Activated CD4-positive, alpha-beta T cell treated with anti-CD3 and anti-CD28 coated beads, Interleukin-2, amount 50 U/mL, for 16 hours (primary cell): ENCODE data around the gene COMT.
A peak's percentile ranks its signal among the peaks of the same experiment; 100 is the strongest.
"Not testable (repeated sequence)": the region's sequence is repeated elsewhere in the genome, so short reads cannot be mapped to it uniquely, and the experiment has no call there.

Source experiments
- DNase-seq: peaks from one replicate; pipeline ENCODE4 v3.0.0-alpha.2; 2020

Gene COMT

DNA sequence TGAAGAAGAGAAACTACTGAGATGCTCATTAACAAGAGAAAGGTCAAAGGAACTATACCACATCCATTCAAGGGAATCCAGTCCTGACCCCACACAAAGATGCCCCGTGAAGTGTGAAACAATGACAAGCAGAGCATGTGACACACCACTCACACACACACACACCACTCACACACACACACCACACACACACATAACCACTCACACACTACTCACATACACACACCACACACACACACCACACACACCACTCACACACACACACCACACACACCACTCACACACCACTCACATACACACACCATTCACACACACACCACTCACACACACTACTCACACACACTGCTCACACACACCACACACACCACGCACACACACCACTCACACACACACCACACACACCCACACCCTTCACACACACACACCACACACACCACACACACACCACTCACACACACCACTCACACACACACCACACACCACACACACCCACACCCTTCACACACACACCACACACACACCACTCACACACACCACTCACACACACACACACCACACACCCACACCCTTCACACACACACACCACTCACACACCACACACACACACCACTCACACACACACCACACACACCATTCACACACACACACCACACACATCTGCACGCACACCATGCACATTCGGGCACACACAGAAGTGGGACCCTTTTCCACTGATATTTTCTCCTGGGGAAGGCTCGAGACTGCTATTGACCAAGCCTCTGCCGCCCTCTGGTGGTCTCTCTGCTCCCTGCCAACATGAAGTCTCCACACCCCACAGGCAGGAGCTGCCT lies 32.0 kb upstream of the COMT start:
- peak; percentile 80 for DNase-seq

DNA sequence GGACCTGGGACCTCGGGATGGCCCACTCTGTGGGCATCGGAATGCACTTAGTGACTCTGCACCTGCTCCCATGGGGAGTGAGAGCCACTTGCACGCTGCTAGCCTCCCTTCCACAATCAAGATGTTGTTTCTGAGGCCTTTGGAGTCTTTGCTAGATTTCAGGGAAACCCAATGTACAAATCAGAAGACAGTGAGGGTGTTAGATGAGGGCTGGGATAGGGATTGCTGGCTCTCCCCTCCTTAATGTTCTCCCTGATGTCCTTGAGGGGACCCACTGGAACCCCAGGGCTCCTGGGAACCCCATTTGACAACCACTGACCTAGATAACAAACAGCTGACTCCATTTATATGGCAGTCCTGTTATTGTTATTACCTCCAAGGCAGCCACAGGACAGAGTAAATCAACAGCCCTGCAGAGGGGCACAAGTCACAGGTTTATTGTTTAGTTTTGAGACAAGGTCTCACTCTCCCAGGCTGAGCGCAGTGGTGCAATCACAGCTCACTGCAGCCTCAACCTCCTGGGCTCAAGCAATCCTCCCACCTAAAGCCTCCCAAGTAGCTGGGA lies 31.3 kb upstream of the COMT start:
- no peak for DNase-seq

- no peak for DNase-seq
These were observed 29.9 kb upstream of the COMT start for GRCh38 chr22:19911540-19912270.

- no peak for DNase-seq
These were observed 29.1 kb upstream of the COMT start for GRCh38 chr22:19912271-19912999.

DNA sequence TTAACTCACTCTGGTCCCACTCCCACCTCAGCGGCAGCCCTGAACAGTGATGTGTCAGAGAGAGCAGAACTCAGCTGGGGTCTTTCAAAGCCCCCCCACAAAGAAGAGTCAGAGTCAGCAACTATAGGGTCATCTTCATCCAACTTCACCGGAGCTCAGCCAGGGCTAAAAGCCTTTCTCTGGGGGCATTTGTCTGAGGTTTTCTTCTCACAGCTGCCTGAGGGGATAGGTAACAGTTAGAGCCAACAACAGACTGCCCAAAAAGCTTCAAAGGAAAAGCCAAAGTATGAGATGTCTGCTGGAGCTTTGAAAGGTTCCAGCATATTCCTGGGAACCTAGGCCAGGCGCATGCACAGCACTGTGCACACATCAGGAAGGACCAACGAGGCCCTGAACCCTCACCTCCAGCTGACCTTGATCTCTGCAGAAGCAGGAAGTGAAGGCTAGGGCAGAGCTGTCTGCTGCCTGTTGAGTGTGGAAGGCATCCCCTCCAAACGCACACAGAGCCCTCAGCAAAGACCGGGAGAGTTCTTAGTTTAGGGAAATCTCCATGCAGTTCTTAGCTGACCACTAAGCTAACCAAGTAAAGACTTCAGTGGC lies 28.1 kb upstream of the COMT start:
- no peak for DNase-seq

DNA sequence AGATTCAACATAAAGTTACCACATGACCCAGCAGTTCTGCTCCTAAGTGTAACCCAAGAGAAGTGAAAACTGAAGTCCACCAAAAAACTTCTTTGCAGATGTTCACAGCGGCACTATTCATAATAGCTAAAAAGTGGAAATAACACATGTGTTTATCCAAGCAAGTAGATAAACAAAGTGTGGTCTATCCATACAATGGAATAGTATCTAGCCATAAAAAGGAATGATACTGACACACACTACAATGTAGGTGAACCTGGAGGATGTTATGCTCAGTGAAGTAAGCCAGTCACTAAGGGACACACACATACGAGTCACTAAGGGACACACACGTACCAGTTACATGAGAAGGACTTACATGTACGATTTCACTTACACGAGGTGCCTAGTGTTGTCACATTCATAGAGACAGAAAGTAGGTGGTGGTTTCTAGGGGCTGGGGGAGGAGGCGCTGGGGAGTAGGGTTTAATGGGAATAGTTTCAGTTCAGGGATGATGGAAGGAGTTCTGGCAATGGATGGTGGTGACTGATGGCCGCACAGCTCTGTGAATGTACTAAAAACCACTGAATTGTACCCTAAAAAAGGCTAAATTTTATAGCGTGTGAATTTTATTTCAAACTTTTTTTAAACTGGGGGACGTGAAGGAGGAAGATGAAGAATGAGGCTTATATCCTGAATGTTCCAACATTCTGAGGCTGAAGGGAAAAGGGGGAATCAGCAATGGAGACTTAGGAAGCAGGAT lies 27.2 kb upstream of the COMT start:
- DNase-seq: no peak

GRCh38 chr22:19915287-19915954 lies 26.2 kb upstream of the COMT start:
- no peak for DNase-seq

GRCh38 chr22:19916006-19916405 lies 25.6 kb upstream of the COMT start:
- DNase-seq: no peak

DNA sequence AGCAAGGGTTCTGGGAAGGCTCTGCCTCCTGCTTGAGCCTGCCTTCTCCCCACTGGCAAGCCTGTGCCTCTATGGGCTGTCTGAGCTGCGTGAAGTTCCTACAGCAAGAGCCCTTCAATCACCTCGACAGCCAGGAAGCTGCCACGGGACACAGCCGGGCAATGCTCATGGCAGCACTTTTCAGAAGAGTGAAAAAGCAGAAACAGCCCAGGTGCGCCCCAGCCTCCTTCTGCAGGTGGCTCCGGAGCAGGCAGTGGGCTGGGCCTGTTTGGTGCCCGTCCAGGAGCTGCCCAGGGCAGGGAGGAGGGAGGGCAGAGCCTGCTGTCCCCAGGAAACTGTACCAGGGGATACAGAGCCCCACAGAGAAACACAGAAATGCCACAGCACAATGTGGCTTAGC lies 24.6 kb upstream of the COMT start:
- DNase-seq: no peak

GRCh38 chr22:19917389-19918138 lies 24.0 kb upstream of the COMT start:
- no peak for DNase-seq

- DNase-seq: no peak
These were observed 23.1 kb upstream of the COMT start for GRCh38 chr22:19918332-19919106.

GRCh38 chr22:19919701-19920363 lies 21.7 kb upstream of the COMT start:
- no peak for DNase-seq

DNA sequence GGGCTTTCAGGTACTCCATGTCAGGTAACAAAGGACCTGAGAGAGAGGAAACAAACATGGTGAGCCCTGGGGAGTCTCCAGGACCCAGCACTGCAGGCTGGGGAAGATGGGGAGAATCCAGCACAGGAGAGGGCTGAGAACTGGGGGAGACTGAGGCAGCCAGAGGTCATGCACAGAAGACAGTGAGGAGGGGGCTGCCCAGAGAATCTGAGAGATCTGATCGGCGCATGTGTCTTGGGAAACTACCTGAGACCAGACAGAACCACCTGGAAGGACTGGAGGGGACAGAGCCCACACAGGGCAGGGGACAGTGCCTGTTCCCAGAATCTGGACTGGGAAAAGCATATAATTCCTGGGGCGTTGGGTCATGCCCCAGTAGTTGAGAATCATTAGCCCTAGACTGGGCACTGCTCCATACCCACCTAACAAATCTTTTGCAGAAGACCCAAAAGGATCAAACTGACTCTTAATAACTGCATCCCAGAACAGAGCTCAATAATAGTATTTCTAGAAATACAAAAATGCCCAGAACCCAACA lies 20.0 kb upstream of the COMT start:
- no peak for DNase-seq

DNA sequence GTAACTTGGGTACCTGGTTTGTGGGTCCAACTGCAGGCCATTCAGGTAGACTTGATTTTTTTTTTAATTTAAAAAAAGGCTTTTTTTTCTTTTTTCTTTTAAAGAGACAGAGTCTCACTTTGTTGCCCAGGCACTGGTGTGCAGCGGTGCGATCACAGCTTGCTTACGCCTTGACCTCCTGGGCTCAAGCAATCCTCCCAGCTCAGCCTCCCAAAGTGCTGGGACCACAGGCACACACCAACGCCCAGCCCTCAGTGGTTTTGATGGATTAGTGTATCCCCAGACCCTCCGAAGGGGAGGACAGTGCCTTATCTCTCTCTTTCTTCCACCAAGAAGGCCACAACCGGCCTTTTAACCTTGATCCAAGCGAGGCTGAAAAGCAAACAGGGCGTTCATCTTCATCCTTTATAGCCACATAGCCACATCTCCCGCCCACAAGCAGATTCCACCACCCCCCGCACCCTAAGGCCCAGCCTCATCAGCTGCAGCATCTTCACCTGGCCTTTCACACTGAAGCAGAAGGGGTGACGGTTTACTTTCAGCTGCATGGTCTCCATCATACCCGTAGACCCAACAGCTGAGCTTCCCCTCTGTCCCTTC lies 17.6 kb upstream of the COMT start:
- no peak for DNase-seq

- not testable (repeated sequence) for DNase-seq
These were observed 15.5 kb upstream of the COMT start for GRCh38 chr22:19926028-19926427.

GRCh38 chr22:19927696-19928095 lies 13.9 kb upstream of the COMT start:
- no peak for DNase-seq

GRCh38 chr22:19928207-19928606 lies 13.4 kb upstream of the COMT start:
- no peak for DNase-seq
